CD4-positive, alpha-beta T cell (primary cell): ENCODE data around the gene RERE. TPM values are rescaled to one million over a fixed set of nuclear protein-coding genes. Genes with fewer than 3 reads are reported as not detected.

Experiments
- ATAC-seq: fragments of 200-7000 bp; cut with Tn5 transposase; one replicate; pipeline ENCODE4 v1.10.0; 2022; ENCODE audit warnings: mild to moderate bottlenecking; ENCODE audit not compliant: poor library complexity
- CTCF ChIA-PET: fragments of 350-600 bp; sonication (Branson Sonifier 250); formaldehyde crosslinking; loops from one replicate; lab custom pipeline; 2021; ENCODE audit warnings: antibody characterized with exemption, inconsistent platforms; lab: Charles Lee
- POLR2A ChIA-PET: fragments of 350-600 bp; sonication (Branson Sonifier 250); formaldehyde crosslinking; loops from one replicate; lab custom pipeline; 2021; ENCODE audit warnings: antibody characterized with exemption, inconsistent platforms; lab: Charles Lee
- DNase-seq, 14 experiments: peaks; one replicate each; pipeline ENCODE4 v3.0.0-alpha.2; 2013 to 2020; ENCODE audit warnings: mixed read lengths in 2 of 14
- H3K27ac ChIP-seq, 2 donors: one replicate each; pipeline versions ENCODE4 v1.5.1 to v1.7.0; 2013; ENCODE audit warnings: low read length in 2 of 2, low read depth in 1 of 2, mild to moderate bottlenecking in 1 of 2
- H3K27me3 ChIP-seq, 2 experiments: 1 replicate in 1 of 2; 2 replicates in 1 of 2; pipeline versions ENCODE4 v1.6.1 to v1.7.0; 2013; ENCODE audit warnings: low read length in 2 of 2, control low read depth in 1 of 2, mild to moderate bottlenecking in 1 of 2, moderate library complexity in 1 of 2; ENCODE audit not compliant: insufficient read depth in 2 of 2, control insufficient read depth in 1 of 2
- H3K36me3 ChIP-seq: one replicate; pipeline ENCODE4 v1.6.1; 2013; ENCODE audit warnings: low read length, control low read depth; ENCODE audit not compliant: insufficient read depth
- H3K4me1 ChIP-seq: one replicate; pipeline ENCODE4 v1.6.1; 2013; ENCODE audit warnings: low read length, control low read depth; ENCODE audit not compliant: insufficient read depth
- H3K4me3 ChIP-seq: one replicate; pipeline ENCODE4 v1.5.1; 2013; ENCODE audit warnings: mild to moderate bottlenecking, low read length, moderate library complexity
- H3K9me3 ChIP-seq, 2 experiments: 1 replicate in 1 of 2; 2 replicates in 1 of 2; pipeline versions ENCODE4 v1.6.1 to v1.7.0; 2013; ENCODE audit warnings: low read length in 2 of 2, mild to moderate bottlenecking in 2 of 2, control low read depth in 1 of 2, moderate library complexity in 1 of 2; ENCODE audit not compliant: control insufficient read depth in 1 of 2, insufficient read depth in 1 of 2
- H3K27ac Mint-ChIP-seq: one replicate; pipeline ENCODE4 v1.8.0; 2020; ENCODE audit warnings: mixed read lengths
- H3K27me3 Mint-ChIP-seq: one replicate; pipeline ENCODE4 v1.8.0; 2021; ENCODE audit warnings: mixed read lengths
- H3K36me3 Mint-ChIP-seq: one replicate; pipeline ENCODE4 v1.8.0; 2021; ENCODE audit warnings: low read depth, mixed read lengths
- H3K4me1 Mint-ChIP-seq: one replicate; pipeline ENCODE4 v1.8.0; 2021; ENCODE audit warnings: low read depth, mixed read lengths
- H3K4me3 Mint-ChIP-seq: one replicate; pipeline ENCODE4 v1.8.0; 2020; ENCODE audit warnings: mild to moderate bottlenecking, mixed read lengths
- H3K9me3 Mint-ChIP-seq: one replicate; pipeline ENCODE4 v1.8.0; 2020; ENCODE audit warnings: mixed read lengths
- intact Hi-C, 2 experiments: fragments of 100-400 bp; cut with DNase I in 1 of 2; cut with micrococcal nuclease in 1 of 2; formaldehyde crosslinking; loops; one replicate each; pipeline versions ENCODE4 v1.15.1 to v1.9.0; 2023 to 2025; cut with DNase I, micrococcal nuclease
- total RNA-seq, 174 experiments: library from RNA in 2 of 174; stranded (reverse) in 2 of 174; gene quantifications; one replicate each; pipeline ENCODE4 v1.2.3 and lab custom pipeline; 2021 to 2026
- TF ChIP-seq, protein P1 (sequence below): fragments of 200-600 bp; IDR thresholded peaks from one replicate; pipeline ENCODE4 v1.8.0; 2022; ENCODE audit warnings: antibody characterized with exemption, mild to moderate bottlenecking

RERE gene
- total RNA-seq, 2 experiments from 2014 or later = 78.4 to 84.0 TPM

DNA sequence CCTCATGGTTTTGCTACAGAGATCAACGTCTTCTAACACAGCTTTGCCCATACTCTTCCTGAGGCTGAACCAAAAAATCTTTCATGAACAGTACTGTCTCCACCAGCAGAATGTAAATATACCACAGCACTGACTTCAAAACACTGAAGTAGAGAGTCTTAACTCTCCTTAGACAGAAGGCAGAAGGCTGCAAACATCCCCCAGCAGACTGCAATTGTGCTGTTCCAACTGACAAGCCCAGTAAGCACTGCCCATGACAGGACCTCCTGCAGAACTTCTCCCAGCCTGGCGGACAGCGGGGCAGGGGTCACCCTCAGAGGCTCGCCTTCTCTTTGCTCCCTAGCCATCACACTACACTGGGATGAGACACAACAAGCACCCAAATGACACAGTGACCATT is 218.7 kb downstream of the RERE start:
- no peak overlapping the region for H3K4me3 Mint-ChIP-seq
- Histone ChIP-seq H3K4me3 (no peak overlapping the region), H3K27ac (no peak overlapping the region), H3K9me3 (no peaks in the 10 kb centered on the region), H3K27me3 (no peaks in the 10 kb centered on the region), H3K4me1 (peaks cover 19% of the 10 kb centered on the region), H3K36me3 (no peaks in the 10 kb centered on the region)
- H3K9me3 Mint-ChIP-seq = no peaks in the 10 kb centered on the region
- no peaks in the 10 kb centered on the region for H3K36me3 Mint-ChIP-seq
- ATAC-seq (no peak), DNase-seq (no peak)
- intact Hi-C loops = no loop called here
- peaks cover 23% of the 10 kb centered on the region for H3K4me1 Mint-ChIP-seq
- POLR2A ChIA-PET = no interaction called here
- CTCF ChIA-PET = no interaction called here
- TF ChIP-seq, protein P1, sequence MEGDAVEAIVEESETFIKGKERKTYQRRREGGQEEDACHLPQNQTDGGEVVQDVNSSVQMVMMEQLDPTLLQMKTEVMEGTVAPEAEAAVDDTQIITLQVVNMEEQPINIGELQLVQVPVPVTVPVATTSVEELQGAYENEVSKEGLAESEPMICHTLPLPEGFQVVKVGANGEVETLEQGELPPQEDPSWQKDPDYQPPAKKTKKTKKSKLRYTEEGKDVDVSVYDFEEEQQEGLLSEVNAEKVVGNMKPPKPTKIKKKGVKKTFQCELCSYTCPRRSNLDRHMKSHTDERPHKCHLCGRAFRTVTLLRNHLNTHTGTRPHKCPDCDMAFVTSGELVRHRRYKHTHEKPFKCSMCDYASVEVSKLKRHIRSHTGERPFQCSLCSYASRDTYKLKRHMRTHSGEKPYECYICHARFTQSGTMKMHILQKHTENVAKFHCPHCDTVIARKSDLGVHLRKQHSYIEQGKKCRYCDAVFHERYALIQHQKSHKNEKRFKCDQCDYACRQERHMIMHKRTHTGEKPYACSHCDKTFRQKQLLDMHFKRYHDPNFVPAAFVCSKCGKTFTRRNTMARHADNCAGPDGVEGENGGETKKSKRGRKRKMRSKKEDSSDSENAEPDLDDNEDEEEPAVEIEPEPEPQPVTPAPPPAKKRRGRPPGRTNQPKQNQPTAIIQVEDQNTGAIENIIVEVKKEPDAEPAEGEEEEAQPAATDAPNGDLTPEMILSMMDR = no peak
- no peaks in the 10 kb centered on the region for H3K27me3 Mint-ChIP-seq
- H3K27ac Mint-ChIP-seq = no peak overlapping the region

DNA sequence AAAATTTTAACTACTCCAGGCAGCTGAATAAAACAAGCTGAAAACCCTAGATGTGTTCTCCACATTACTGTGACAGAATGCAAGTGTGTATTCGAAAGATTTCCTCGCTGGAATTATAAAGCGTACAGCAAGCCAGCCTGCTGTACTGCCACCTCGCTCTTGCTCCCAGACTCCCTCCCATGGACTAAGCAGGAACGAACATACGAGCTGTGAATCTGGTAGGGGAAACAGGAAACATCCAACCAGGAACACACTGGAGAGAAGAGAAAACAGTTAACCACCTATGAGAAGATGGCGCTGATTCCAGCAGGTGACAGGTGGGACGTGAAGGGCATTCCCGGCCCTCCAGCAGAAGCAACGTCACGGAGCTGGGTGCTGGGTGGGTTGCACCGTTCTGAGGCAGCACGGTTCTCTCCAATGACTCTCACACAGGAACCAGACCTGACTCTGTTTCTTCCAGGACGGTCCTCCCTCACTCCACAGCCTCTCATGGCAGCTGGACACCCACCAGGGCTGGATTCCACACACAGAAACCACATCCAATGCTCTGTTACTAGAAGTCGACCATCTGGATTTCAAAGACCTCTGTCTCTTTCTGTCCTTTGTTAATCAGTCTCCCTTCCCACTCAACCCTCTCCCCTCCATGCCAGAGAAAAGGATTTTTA is 219.2 kb downstream of the RERE start:
- no peaks in the 10 kb centered on the region for H3K36me3 Mint-ChIP-seq
- ATAC-seq = no peak
- TF ChIP-seq, protein P1 = no peak
- Histone ChIP-seq H3K36me3 (no peaks in the 10 kb centered on the region), H3K4me3 (no peak overlapping the region), H3K4me1 (peaks cover 15% of the 10 kb centered on the region), H3K27ac (no peak overlapping the region), H3K9me3 (no peaks in the 10 kb centered on the region), H3K27me3 (no peaks in the 10 kb centered on the region)
- no peaks in the 10 kb centered on the region for H3K9me3 Mint-ChIP-seq
- ChIA-PET CTCF (no interaction called here), POLR2A (no interaction called here)
- H3K4me1 Mint-ChIP-seq = peaks cover 17% of the 10 kb centered on the region
- intact Hi-C loops = no loop called here
- no peaks in the 10 kb centered on the region for H3K27me3 Mint-ChIP-seq
- no peak overlapping the region for H3K4me3 Mint-ChIP-seq
- no peak for DNase-seq
- no peak overlapping the region for H3K27ac Mint-ChIP-seq

DNA sequence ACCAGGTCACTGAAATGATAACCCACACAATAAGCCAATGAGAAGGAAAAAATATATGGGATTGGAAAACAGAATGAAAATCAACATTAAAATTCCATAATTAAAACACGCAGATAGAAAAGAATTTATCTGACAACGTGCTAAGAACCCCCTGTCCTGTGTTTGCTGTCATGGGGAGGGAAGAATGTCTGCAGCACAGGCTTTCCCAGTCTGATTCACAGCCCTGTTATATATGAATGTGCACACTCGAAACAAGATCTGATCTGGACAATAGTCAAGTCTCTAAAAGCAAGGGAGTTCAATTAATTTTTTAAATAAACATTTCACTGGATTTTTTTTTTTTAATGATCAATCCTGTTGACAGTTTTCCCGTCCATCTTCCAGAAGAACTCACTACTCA is 220.0 kb downstream of the RERE start:
- CTCF ChIA-PET = no interaction called here
- Histone ChIP-seq H3K27me3 (no peaks in the 10 kb centered on the region), H3K4me1 (peaks cover 9% of the 10 kb centered on the region), H3K4me3 (no peak overlapping the region), H3K9me3 (no peaks in the 10 kb centered on the region), H3K27ac (no peak overlapping the region), H3K36me3 (no peaks in the 10 kb centered on the region)
- Mint-ChIP-seq H3K4me1 (peaks cover 9% of the 10 kb centered on the region), H3K4me3 (no peak overlapping the region), H3K27ac (no peak overlapping the region), H3K36me3 (no peaks in the 10 kb centered on the region), H3K9me3 (no peaks in the 10 kb centered on the region), H3K27me3 (no peaks in the 10 kb centered on the region)
- DNase-seq (no peak), ATAC-seq (no peak)
- intact Hi-C loops = no loop called here
- POLR2A ChIA-PET = interaction anchor here (0.7 kb wide), 1 partner anchor 1580 kb away, joined by 3 read pairs; no protein-coding TSS in a partner anchor
- TF ChIP-seq, protein P1 = no peak
